Measurements from ENCODE around the gene BCL2L2.

- TF ChIP-seq ZFX (IDR thresholded peaks at IDR 0.05) (no peak), CTCF (conservative IDR thresholded peaks at IDR 0.05) (no peak)
These were observed 46.8 kb downstream of the BCL2L2 start for GRCh38 chr14:23353433-23353780.

Measured in C4-2B (cell line).